ENCODE data around the gene CD300H. TPM values are rescaled to one million over a fixed set of nuclear protein-coding genes. Genes with fewer than 3 reads are reported as not detected.

CD300H gene
- total RNA-seq: not detected in 2 replicates

GRCh38 chr17:74567397-74567796 lies at the start of gene CD300H:
CD300H (minus strand) TSS chr17:74567509.
- intact Hi-C loops (cut with micrococcal nuclease): no loop called here

DNA sequence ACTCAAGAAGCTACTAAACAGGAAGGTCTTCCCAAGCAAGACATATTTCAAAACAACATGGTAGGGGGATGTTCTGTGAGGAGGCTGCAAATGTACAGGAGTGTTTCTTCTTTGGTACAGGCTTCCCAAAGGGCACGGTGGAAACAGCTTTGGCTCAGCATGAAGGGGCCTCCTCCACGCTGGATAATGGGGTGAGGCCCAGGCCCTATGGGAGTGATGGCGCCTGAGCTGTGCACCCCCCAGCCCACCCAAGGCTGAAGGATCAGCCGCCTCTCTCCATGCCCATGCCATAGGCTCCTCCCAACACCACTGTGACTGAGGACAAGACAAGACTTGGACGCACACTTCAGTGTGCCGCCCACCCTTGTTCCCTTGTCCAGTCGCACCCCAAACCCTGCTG lies 49.4 kb upstream of the CD300H start:
- intact Hi-C loops (cut with micrococcal nuclease): no loop called here

GRCh38 chr17:74612046-74612445 lies 44.7 kb upstream of the CD300H start:
- intact Hi-C loops (cut with micrococcal nuclease): no loop called here

GRCh38 chr17:74610108-74610507 lies 42.8 kb upstream of the CD300H start:
- intact Hi-C loops (cut with micrococcal nuclease): no loop called here

GRCh38 chr17:74608511-74608910 lies 41.2 kb upstream of the CD300H start:
- intact Hi-C loops (cut with micrococcal nuclease): no loop called here

DNA sequence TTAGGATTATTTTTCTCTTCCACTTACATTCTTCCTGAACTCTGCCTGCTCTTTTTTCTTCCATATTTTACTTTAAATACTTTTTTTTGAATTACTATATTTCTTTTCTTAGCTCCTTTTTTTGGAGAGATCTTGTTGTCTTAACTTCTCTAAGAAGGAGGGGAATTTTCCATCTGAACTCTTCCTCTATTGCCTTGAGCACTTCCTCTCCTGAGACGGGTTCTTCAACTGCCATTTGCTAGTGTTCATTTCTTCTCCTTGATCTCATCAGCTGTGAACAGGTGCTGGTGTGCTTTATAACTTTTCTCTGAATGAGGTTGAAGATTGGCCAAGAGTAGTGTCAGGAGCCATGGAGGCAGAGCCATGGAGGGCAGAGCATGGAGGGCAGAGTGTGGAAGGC lies 39.9 kb upstream of the CD300H start:
- intact Hi-C loops (cut with micrococcal nuclease): no loop called here

- intact Hi-C loops (cut with micrococcal nuclease): no loop called here
Measured at GRCh38 chr17:74606050-74606449, 38.7 kb upstream of the CD300H start.

GRCh38 chr17:74605361-74605760 lies 38.1 kb upstream of the CD300H start:
- intact Hi-C loops (cut with micrococcal nuclease): no loop called here

GRCh38 chr17:74604761-74605160 lies 37.5 kb upstream of the CD300H start:
- intact Hi-C loops (cut with micrococcal nuclease): loop anchor here (5.0 kb wide), 1 partner anchor 57 kb away; the partner anchor contains the start of gene CD300C

DNA sequence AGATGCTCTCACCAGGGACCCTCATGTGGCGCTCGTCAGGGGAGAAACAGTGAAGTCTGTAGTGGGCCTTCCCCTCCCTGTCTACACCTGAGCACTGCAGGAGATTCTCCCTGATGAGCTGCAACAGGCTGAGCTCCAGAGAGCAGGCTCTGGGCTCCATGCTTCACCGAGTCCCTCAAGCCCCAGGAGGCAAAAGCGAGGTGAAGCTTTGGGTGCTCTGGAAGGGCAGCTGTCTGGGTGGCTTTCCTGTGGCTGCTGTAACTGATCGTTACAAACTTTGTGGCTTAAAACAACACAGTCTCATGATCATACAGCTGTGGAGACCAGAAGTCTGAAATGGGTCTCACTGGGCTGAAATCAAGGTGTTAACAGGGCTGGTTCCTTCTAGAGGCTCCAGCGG lies 36.9 kb upstream of the CD300H start:
- intact Hi-C loops (cut with micrococcal nuclease): loop anchor here (5.0 kb wide), 1 partner anchor 57 kb away; the partner anchor contains the start of gene CD300C

- intact Hi-C loops (cut with micrococcal nuclease): loop anchor here (5.0 kb wide), 1 partner anchor 56 kb away; the partner anchor contains the start of gene CD300C
Measured at GRCh38 chr17:74603746-74604145, 36.4 kb upstream of the CD300H start.

DNA sequence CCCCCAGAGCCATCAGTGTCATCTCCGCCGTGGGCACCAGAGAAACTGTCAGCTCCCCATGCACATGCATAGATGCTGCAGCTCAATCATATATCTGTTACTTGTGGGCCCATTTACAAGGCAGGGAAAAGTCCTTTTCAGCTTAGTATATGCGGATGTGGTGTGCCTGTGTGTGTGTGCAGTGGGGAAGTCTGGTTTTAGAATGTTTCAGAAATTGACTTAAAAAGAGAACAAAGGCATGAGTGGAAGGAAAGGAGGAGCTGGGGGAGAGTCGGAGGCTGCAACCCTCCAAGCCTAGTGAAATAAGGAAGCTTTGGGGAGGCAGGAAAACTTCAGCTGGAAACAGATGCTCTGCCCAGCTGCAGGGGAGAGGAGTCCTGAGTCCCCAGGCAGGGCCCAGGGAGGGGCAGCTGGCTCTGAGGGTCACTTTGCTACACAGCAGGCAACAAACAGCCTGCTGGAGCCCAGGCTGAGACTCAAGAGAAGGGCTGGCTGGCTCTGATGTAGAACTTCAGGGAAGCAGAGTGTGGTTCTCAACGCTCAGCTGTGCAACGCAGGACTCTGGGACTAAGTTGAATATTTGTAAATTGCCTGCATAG lies 35.8 kb upstream of the CD300H start:
- intact Hi-C loops (cut with micrococcal nuclease): loop anchor here (5.0 kb wide), 1 partner anchor 56 kb away; the partner anchor contains the start of gene CD300C

GRCh38 chr17:74601944-74602572 lies 34.7 kb upstream of the CD300H start:
- intact Hi-C loops (cut with micrococcal nuclease): loop anchor here (1.0 to 5.0 kb wide), 2 partner anchors 55 to 223 kb away; partner anchors contain the start of gene CD300C

DNA sequence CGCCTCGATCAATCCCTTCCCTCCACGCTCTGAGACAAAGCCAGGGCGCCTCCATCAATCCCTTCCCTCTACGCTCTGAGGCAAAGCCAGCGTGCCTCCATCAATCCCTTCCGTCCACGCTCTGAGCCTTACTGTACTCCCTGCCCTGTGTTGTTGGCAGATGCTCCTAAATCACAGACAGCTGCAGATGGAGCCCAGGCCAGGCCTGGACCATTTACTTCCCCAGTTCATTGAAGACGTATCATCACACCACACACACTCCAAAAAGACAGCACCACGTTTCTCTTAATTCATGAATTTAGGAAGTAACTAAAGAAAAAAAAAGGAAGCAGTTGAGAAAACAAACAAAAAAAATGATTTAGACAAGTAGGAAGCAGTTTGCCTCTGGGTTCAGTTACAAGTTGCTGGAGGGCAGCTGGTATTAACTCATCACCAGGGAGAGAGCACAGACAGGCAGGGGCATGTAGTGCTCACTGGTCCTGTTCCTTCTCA lies 32.2 kb upstream of the CD300H start:
- intact Hi-C loops (cut with micrococcal nuclease): no loop called here

- intact Hi-C loops (cut with micrococcal nuclease): no loop called here
Measured at GRCh38 chr17:74599023-74599399, 31.7 kb upstream of the CD300H start.

GRCh38 chr17:74598346-74599022 lies 31.2 kb upstream of the CD300H start:
- intact Hi-C loops (cut with micrococcal nuclease): no loop called here

DNA sequence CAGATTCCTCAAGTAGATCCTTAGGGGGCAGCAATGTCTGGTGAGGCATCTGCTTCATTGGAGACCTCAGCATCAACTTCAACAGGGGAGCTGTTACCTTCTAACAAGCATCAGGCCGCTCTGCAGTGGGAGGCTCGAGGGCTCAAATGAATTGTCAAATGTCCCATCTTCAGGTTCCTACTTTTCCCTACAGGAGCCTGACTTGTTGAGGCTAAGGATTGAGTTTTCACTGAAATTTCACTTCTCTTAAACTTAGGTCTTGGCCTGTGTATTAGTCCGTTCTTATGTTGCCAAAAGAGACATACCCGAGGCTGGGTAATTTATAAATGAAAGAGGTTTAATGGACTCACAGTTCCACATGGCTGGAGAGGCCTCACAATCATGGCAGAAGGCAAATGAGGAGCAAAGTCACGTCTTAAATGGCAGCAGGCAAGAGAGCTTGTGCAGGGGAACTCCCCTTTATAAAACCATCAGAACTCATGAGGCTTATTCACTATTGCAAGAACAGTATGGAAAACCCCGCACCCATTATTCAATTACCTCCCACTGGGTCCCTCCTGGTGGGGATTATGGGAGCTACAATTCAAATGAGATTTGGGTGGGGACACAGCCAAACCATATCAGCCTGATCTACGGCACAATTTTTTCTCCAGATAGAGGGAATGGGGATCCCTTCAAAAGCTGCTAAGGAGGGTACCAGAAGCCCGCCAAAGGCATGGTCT lies 29.9 kb upstream of the CD300H start:
- intact Hi-C loops (cut with micrococcal nuclease): no loop called here

DNA sequence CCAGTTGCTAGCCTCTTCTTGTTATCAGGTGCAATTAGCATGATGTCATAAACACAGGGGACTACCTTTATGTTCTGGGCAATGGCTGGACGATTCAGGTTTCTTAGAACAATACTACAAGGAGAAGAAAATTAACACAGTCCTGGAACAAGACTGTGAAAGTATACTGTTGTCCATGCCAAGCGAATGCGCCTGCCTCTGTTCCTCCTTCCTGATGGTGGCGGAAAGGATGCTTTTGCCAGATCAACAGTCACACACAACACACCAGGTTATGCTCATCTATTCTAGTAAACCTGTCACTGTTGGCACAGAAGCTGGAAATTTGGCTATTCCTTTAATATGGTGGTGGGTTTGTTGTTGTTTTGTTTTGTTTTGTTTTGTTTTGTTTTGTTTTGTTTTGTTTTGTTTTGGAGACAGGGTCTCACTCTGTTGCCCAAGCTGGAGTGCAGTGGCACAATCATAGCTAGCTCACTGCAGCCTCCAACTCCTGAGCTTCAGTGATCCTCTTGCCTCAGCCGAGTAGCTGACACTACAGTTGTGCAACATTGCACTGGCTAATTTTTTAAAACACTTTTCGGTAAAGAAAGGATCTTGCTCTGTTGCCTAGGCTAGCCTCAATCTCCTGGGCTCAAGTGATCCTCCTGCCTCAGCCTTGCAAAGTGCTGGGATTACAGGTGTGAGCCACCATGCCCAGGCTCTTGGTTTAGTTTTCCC lies 27.9 kb upstream of the CD300H start:
- intact Hi-C loops (cut with micrococcal nuclease): no loop called here

DNA sequence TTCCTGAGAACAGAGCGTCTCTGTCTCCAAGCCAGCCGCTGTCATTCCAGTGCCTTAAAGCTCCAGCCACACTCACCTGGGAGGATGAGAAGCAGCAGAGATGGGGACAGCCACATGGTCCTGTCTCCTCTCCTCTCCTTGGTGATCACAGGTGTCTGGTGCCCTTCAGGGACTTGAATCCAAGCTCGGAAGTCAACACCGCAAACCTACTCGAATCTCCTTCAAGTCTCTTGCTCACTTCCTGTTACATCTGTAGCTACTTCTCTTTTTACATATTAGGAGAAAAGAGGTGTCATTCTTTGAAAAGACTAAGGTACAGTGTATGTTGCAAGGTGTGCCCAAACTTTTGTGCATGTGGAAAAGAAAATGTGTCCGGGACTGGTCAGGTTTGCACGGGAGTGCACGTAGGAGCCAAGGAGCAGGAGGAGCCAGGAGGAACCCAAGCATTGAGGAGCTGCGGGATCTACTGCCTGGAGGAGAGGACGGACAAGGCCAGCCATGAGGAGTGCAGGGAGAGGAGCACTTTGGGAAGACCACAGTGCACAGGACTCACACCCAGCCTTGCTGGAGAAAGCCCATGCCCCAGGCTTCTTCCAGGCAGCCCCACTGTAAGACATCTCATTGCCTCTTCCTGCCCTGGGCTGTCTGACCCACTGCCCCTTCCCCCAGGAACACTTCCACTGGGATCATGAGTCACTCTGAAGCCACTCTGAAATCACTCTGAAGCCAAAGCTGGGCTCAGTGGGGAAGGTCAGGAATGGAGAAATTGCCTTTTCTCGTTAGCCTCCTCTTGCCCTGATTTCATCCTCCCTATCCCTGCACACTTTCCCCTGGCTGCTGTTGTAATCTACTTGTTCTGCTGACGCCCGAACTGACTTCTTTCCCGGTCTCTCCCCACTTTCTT lies 25.0 kb upstream of the CD300H start, which contains the start of gene CD300LD:
Gene CD300LD (minus strand): TSS at position 197 of the 904 bp plus-strand sequence. CDS start 81 bp downstream, at position 116.
- intact Hi-C loops (cut with micrococcal nuclease): no loop called here

- intact Hi-C loops (cut with micrococcal nuclease): no loop called here
Measured at GRCh38 chr17:74591503-74591902, 24.2 kb upstream of the CD300H start.
